Muscle of leg (tissue), 11 donors: ENCODE measurements around the gene DUSP22. TPM values are rescaled to one million over a fixed set of nuclear protein-coding genes. Genes with fewer than 3 reads are reported as not detected.

Source experiments
- DNase-seq: peaks from one replicate; pipeline ENCODE4 v3.0.0; 2013
- H3K27ac ChIP-seq: one replicate; pipeline ENCODE4 v1.5.1; 2013; ENCODE audit warnings: mild to moderate bottlenecking, low read length, control low read depth
- H3K27me3 ChIP-seq: one replicate; pipeline ENCODE4 v1.6.1; 2013; ENCODE audit warnings: low read length; ENCODE audit not compliant: control insufficient read depth, insufficient read depth
- H3K36me3 ChIP-seq: one replicate; pipeline ENCODE4 v1.6.1; 2013; ENCODE audit warnings: low read length; ENCODE audit not compliant: control insufficient read depth, insufficient read depth
- H3K4me1 ChIP-seq: one replicate; pipeline ENCODE4 v1.6.1; 2013; ENCODE audit warnings: low read length; ENCODE audit not compliant: control insufficient read depth, insufficient read depth
- H3K4me3 ChIP-seq: one replicate; pipeline ENCODE4 v1.5.1; 2013; ENCODE audit warnings: low read length, control low read depth
- H3K9me3 ChIP-seq: replicated peaks from 2 replicates; pipeline ENCODE4 v1.6.1; 2013; ENCODE audit warnings: low read depth, low read length; ENCODE audit not compliant: control insufficient read depth
- WGBS: methylation state at CpG from one replicate; pipeline ENCODE4 v1.1.5; 2013; ENCODE audit warnings: missing lambda C conversion rate; ENCODE audit not compliant: insufficient coverage; 5-methylcytosine and 5-hydroxymethylcytosine counted together
- polyA plus RNA-seq, 8 donors: library from polyadenylated mRNA; unstranded; fragments of 120-200 nt; gene quantifications; one replicate each; pipeline versions ENCODE4 v1.2.1 to v1.2.3, GENCODE V29; 2013; ENCODE audit warnings: inconsistent platforms in 1 of 8, low replicate concordance in 1 of 8; ENCODE audit not compliant: insufficient read length in 8 of 8, insufficient read depth in 1 of 8
- total RNA-seq: library from RNA; stranded (reverse); fragments of 120-200 nt; gene quantifications from one replicate; pipeline ENCODE4 v1.2.4, GENCODE V29; 2013

DUSP22 gene
- total and polyA plus RNA-seq, 9 donors = 20.7 to 35.5 (median 28.9) TPM

DNA sequence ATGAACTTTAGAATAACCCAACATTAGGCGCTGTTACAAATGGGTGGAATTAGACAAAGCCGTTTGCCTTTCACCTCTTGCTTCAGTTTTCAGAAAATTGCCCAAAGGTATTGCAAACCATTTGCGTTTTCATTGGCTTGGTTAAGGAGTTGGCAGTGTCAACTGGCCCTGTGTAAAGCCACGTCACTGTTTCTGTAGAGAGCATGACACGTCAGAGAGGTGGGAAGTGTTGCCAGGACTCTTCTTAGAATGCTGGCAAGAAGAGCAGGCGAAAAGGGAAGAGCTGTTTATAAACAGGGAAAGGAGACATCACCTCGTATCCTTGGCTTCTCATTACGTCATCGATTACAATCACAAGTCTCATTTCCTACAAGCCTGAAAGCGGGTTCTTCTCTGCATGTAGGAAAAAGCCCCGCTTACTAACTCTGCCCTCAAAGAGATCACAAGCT lies 95.0 kb downstream of the DUSP22 start:
- WGBS = 88% methylated on average over 2 of the region's 11 CpGs
- peaks cover 13% of the 10 kb centered on the region for H3K4me1 ChIP-seq
- H3K27ac ChIP-seq = no peak overlapping the region
- peaks cover 62% of the 10 kb centered on the region for H3K27me3 ChIP-seq
- no peaks in the 10 kb centered on the region for H3K9me3 ChIP-seq
- H3K36me3 ChIP-seq = no peaks in the 10 kb centered on the region
- peak; percentile 73 for DNase-seq
- H3K4me3 ChIP-seq = no peak overlapping the region

DNA sequence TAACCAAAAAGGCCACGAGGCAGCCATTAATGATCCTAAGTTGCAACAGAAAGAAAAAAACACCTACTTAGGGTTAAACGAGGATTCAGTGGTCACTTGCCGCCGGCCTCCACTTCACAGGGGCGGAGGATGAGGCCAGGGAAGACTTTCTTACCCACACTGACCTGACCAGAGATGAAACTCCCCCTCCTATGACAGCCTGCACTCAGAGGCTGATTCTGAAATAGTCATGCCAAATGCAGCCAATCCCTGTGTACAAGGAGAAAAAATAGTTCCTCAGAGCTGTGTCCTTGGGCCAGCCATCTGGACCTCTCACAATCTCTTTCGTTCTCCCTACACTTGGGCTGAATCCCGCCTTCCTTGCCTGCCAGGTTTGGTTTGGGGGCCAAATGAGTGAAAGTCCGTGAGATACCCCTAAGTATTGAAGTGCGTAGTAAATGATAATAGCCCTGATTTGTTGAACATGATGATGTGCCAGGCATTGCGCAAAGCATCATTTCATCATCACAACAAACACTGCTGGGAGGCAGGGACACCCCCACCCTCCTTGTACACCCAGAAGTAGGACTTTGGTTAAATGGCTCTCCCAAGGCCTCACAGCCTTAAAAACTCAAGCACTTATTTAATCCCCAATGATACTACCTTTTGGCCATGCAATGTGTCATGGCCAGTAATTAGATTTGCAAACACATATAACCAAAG lies 96.1 kb downstream of the DUSP22 start:
- Histone ChIP-seq H3K27me3 (peaks cover 72% of the 10 kb centered on the region), H3K4me3 (no peak overlapping the region), H3K36me3 (no peaks in the 10 kb centered on the region), H3K9me3 (no peaks in the 10 kb centered on the region), H3K4me1 (peaks cover 22% of the 10 kb centered on the region), H3K27ac (no peak overlapping the region)
- WGBS = 60% methylated on average over 1 of the region's 10 CpGs
- DNase-seq = no peak

DNA sequence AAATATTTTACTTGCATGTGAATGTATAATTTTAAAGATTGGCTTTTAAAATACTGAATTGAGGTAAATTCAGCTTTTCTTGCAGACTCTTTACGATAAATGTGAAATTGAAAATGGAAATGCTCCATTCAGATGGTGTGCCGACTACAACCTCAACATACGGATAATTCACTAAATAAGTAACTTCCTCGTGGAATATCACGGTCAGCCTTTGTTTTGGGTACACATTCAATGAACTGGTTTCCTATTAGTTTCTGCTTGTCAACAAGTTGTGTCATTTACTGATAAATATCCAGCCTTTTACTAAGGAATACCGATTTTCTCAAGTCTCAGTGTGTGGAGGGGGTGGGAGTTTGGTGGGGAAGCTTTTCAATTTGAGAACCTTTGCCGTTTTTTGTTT lies 96.9 kb downstream of the DUSP22 start:
- Histone ChIP-seq H3K36me3 (no peaks in the 10 kb centered on the region), H3K4me3 (no peak overlapping the region), H3K27me3 (peaks cover 78% of the 10 kb centered on the region), H3K27ac (no peak overlapping the region), H3K4me1 (peaks cover 26% of the 10 kb centered on the region), H3K9me3 (no peaks in the 10 kb centered on the region)
- no peak for DNase-seq
- 100% methylated on average over 2 of the region's 7 CpGs for WGBS

DNA sequence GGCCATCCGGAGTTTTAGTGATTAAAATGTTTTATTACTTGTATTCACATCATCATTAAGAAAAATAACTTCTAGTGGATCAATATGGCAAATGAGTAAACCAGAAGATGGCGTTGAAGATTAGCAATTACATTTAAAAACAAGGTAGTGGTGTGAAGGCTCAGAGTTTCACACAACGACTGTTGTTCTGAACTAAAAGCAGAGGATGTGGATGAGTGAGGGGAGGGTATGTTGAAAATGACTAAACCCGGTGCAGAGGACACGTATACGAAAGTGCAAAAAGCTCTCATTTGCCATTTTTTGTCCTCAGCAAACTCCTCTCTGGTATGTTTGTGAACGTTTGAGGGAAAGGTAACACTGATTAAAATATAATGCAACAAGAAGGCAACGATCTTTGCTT lies 97.3 kb downstream of the DUSP22 start:
- DNase-seq = no peak
- Histone ChIP-seq H3K27me3 (peaks cover 78% of the 10 kb centered on the region), H3K27ac (no peak overlapping the region), H3K4me3 (no peak overlapping the region), H3K36me3 (no peaks in the 10 kb centered on the region), H3K9me3 (no peaks in the 10 kb centered on the region), H3K4me1 (peaks cover 26% of the 10 kb centered on the region)
- 80% methylated on average over 4 of the region's 8 CpGs for WGBS

GRCh38 chr6:390914-391558 lies 98.7 kb downstream of the DUSP22 start:
- peaks cover 82% of the 10 kb centered on the region for H3K27me3 ChIP-seq
- H3K9me3 ChIP-seq = no peaks in the 10 kb centered on the region
- DNase-seq = no peak
- H3K4me3 ChIP-seq = no peak overlapping the region
- WGBS = under 1% methylated on average over 32 of the region's 44 CpGs
- H3K27ac ChIP-seq = no peak overlapping the region
- H3K4me1 ChIP-seq = peaks cover 26% of the 10 kb centered on the region
- no peaks in the 10 kb centered on the region for H3K36me3 ChIP-seq

- H3K4me3 ChIP-seq = peak within 1 kb of the TSS; percentile 33
- under 1% methylated on average over 59 of the region's 82 CpGs for WGBS
- DNase-seq = no peak
- peaks cover 26% of the 10 kb centered on the region for H3K4me1 ChIP-seq
- no peak within 1 kb of the TSS for H3K27ac ChIP-seq
- H3K36me3 ChIP-seq = no peaks in the 10 kb centered on the region
- H3K9me3 ChIP-seq = no peaks in the 10 kb centered on the region
- peaks cover 80% of the 10 kb centered on the region for H3K27me3 ChIP-seq
Measured at GRCh38 chr6:391559-392440, 99.5 kb downstream of the DUSP22 start, which contains the start of gene IRF4. TSS of gene IRF4 (plus strand) at chr6:391752. CDS start at chr6:393153, 1,401 bp downstream.

DNA sequence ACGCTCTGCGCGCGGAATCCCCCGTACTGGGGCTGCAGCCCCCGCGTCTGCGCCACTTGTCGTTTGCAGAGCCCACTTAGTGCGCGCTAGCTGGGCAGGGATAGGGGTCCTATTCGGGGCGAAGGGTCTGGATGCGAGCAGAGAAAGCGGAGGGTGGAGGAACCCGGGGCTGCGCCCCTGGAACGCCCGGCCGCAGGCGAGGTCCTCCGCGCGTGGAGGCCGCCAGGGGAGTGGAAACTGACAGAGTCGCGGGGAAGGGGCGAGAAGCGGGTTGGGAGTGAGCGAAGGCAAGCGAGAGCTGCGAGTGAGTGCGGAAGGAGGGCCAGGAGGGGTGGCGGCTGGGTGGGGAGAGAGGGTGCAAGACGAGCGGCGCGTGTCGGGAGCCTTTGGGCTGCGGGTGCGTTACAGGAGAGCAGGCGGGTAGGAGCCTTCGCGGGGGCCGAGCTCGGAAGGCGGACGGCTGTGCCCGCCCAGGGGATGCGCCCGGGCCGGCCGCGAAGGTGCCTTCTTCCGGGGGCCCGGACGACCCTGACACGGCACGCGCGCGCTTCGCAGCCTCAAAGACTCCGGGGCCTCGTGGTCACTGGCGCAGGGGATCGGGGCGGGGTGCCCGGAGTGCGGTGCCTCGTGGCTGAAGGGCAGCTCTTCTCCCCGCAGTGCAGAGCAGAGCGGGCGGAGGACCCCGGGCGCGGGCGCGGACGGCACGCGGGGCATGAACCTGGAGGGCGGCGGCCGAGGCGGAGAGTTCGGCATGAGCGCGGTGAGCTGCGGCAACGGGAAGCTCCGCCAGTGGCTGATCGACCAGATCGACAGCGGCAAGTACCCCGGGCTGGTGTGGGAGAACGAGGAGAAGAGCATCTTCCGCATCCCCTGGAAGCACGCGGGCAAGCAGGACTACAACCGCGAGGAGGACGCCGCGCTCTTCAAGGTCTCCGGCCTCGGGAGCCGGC lies 100.4 kb downstream of the DUSP22 start:
- H3K9me3 ChIP-seq = no peaks in the 10 kb centered on the region
- WGBS = under 1% methylated on average over 104 of the region's 108 CpGs
- no peak overlapping the region for H3K27ac ChIP-seq
- peak overlapping the region; percentile 33 for H3K4me3 ChIP-seq
- DNase-seq = no peak
- H3K4me1 ChIP-seq = peaks cover 26% of the 10 kb centered on the region
- no peaks in the 10 kb centered on the region for H3K36me3 ChIP-seq
- H3K27me3 ChIP-seq = peaks cover 81% of the 10 kb centered on the region

- no peaks in the 10 kb centered on the region for H3K9me3 ChIP-seq
- H3K27ac ChIP-seq = no peak overlapping the region
- no peaks in the 10 kb centered on the region for H3K36me3 ChIP-seq
- 4% methylated on average over 68 of the region's 68 CpGs for WGBS
- no peak for DNase-seq
- H3K4me1 ChIP-seq = peaks cover 26% of the 10 kb centered on the region
- peaks cover 79% of the 10 kb centered on the region for H3K27me3 ChIP-seq
- peak overlapping the region; percentile 22 for H3K4me3 ChIP-seq
Measured at GRCh38 chr6:393391-394221, 101.3 kb downstream of the DUSP22 start.
